Stimulated activated CD4-positive, alpha-beta T cell treated with anti-CD3 and anti-CD28 coated beads, Interleukin-1b, Interleukin-23, amount 100 ng/mL, for 48 hours (primary cell): ENCODE results near the gene DCAF5.
"Not testable (repeated sequence)": the region's sequence is repeated elsewhere in the genome, so short reads cannot be mapped to it uniquely, and the experiment has no call there.

Source experiments
- DNase-seq: peaks from one replicate; pipeline ENCODE4 v3.0.0-alpha.2; 2020

The DCAF5 gene

DNA sequence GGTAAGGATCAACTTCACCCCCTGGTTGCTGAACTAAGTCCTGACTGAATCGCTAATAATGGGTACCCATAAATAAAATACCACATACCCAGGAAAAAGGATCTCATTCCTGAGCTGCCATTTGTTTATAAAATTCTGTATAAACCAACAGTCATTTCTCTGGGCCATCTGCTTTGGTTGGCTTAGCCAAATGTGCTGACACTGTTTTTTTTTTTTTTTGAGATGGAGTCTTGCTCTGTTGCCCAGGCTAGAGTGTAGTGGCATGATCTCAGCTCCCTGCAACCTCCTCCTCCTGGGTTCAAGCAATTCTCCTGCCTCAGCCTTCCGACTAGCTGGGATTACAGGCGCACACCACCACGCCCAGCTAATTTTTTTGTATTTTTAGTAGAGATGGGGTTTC, 87.0 kb downstream of the DCAF5 start:
- DNase-seq: not testable (repeated sequence)

DNA sequence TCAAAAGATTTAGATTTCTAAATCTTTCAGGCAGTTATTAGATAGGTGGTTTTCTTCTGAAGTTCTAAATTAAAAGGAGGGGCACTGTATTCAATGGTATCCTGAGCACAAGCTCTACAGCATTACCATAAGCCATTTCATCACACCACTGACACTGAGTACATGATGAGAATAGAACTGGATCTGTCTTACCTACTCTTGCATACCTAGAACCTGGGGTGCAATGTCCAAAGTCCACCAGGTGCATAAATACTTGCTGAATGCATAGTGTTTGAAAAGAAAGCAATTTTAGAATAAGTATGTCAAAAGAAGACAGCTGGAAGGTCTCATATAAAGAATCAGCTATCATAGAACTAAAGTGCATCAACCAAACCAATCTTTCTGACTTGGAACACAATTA, 88.3 kb downstream of the DCAF5 start:
- no peak for DNase-seq

DNA sequence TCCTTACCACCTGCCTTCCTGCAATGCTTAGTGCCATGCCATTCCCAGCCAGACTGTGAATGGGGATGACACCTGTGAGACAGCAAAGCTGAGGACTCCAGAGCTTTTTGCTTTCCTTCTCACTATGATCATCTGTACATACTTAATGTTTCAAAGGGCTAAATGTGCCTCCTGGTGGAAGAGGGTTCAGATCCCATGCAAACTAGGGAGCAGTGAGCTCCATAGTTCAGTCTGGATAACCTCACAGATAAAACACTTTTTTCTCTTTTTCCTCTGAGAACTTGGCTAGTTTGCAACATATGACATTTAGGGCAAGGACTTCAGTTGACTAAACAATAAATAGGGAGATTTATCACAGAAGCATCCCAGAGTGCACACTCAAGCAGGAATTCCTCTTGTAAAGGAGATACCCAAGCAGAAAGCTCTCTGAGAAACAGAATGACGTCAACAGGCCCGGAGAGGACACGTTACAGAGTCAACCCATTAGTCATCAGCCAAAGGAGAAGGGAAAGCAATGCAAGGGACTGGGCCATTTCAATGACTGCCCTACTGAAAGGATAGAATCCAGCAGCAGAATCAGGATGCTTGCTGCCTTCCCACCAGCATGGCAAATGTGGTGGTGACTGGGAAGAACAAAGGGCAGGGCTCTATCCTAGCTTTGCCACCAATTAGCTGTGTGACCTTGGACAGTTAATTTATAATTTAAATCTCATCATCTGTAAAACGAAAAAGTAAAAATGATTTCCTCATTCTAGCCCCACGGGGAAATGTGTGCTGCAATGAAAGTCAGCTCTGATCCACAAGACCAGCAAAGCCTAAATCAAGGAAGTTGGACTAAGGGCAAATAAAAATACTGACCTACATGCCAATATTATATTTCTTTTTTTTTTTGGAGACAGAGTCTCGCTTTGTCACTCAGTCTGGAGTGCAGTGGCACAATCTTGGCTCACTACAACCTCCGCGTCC, 93.0 kb downstream of the DCAF5 start:
- DNase-seq: no peak

DNA sequence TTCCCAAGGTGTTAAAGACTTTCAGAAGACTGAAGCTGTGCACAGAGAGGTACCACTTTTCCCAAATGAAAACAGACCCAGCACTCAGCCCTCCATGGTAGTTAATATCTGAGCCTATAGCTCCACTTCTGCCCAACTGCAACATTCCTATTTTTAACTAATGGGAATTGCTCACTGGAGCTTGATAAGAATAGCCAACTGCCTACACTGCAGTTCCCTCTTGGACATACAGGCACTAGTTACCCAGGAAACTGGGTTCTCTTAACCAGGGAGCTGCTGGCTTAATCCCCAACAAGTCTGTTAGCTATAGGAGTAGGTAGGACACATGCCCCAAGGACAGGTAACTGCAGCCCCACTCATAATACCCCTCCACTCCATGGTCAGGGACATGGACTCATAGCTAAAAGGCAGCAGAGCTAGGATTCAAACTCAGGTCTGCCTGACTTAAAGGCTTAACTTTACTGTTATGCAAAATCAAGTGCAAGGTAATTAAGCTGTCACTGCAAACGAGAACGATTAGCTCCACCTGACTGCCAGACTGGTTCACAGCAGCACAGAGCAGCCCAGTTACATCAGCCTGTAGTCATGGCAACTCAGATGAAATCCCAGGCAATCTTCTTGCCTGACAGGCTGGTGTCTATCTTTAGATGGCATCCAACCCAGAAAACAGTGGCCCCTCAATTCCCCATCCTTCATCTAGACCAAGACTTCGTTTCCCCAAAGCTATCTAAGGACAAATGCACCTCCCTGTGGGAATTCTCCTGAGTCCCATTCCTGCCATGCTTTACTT, 96.7 kb downstream of the DCAF5 start:
- DNase-seq: no peak

DNA sequence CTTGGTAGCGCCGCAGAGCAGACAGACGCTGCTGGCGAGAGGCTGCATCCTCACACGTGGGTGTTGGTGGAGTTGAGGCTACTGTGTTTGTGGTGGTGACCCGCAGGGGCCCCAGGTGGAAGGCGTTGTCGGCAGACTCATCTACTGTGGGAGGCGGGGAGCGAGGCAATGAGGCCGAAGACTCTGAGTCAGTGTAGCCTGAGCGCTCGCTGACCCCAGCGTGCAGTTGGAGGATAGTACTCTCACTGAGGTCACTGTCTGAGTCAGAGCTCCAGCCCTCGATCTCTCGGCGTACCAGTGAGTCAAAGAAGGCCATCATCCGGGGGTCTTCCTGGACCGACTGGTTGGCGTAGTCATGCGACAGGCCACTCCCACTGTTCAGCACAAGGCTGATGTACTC, 97.8 kb downstream of the DCAF5 start:
- DNase-seq: no peak

GRCh38 chr14:69054030-69054429, 98.9 kb downstream of the DCAF5 start:
- no peak for DNase-seq

DNA sequence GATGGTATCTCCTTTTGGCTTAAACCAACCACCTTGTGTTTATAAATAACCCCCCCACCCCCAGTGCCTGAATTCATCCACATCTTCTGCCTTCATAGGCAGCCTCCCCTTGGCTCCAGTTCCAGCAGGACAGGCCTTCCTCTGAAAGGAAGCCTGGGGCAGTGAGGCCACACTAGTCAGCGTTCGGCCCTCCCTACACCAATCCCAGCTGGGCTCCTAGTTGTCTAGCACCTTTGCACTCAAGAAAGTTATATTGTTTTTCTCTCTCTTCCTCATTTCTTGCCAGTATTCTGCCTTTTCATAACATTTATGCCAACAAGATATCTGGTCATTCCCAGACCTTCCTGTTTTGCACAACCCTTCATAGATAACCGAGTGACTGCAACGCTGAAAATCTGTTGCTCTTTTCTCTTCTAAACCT, 100.7 kb downstream of the DCAF5 start:
- no peak for DNase-seq

DNA sequence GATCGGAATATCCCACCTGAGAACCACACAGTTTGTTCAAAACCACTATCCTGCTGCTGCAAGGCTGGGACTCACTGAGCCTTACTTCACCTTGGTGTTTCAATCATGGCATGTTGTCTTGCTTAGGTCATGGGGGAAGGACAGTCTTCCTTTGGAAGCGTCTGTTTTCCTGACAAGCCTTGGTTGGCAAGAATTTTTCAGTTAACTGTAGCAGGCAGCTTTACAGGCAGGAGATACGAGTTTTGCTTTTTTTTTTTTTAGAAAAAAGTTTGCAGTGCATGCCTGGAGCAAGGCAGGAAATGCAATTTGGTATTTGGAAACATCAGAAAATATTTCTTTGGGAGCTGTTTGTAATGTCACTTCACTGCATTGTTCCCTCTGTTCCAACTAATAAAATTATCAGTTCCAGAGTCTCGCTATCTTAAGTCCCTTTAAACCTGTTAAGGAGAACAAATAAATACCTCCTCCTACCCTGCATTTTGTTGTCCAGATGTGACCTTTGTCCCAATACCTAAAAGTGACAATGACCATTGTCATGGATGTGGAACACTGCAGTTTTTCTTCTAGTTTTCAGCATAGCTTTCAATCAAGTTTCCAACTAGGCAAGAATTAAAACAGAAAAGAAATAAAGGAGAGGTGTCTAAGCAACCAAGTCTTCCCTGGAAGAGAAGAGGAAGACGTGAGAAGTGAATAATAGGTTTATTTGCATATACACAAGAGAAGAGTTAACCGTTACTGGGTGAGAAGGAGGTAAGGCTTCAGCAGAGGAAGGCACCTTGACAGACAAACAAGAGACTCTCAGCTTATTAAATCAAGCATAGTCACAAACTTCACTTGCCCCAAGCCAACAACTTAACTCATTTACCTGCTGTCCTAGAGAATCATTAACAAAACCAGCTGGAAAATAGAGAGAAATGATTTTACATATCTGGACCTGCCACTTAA, 102.4 kb downstream of the DCAF5 start:
- DNase-seq: no peak

DNA sequence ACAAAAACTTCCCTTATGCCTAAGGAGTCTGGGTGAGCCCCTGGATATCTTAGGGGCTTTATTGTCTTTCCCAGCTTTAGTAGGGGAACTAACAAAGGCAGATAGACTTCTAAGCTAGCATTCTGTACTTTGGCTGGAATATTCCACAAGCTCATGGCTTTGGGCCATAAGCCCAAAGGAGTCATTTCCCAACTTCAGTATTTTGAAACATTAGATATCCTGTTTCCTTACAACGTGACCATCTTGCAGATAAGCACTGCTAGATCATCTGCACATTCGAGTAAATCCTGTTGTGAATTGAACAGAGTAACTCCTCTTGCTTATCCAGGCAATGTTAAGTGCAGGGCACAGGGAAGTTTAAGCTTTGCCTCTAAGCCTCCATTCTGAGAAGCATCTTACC, 103.2 kb downstream of the DCAF5 start:
- DNase-seq: no peak

DNA sequence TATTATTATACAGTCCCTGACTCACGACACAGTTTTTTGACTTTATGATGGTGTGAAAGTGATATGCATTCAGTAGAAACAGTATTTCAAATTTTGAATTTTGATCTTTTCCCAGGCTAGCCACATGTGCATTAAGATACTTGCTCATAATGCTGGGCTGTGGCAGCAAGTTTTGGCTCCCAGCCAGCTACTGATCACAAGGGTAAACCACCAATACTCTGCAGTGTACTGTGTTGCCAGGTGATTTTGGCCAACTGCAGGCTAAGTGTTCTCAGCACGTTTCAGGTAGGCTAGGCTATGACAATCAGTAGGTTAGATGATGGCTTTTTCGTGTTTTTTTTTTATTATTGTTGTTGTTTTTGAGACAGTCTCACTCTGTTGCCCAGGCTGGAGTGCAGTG, 104.5 kb downstream of the DCAF5 start:
- DNase-seq: no peak

- DNase-seq: no peak
Observed at GRCh38 chr14:69047255-69047654, 105.7 kb downstream of the DCAF5 start.

- no peak for DNase-seq
Observed at GRCh38 chr14:69046476-69046860, 106.5 kb downstream of the DCAF5 start.

DNA sequence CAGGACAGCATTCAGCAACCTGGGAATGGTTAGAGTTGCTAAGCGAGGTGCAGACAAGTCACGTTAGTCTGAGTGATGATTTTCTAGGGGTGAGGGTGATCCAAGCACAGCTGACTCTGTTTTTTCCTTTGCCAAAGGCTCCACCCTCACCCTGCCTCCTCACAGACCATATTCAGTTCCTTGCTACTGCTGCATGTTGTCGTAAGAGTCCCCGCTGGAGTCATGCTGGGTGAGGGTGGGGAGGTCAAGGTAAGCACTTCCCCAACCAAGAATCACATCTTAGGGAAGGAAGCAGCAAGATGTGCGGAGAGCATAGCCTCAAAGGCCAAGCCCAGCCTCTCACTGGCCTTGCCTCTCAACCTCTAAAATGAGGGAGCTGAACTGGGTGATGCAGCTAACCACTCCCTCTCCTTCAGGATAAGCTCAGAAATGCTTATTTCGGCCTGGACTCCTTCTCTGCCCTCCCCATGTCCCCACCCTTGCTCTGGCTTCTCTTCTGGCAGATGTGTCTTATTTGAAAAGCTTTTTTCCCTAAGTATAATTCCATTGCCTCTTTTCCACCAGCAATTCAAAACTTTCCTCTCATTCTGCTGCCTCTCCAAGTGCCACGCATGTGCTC, 107.0 kb downstream of the DCAF5 start:
- DNase-seq: no peak

GRCh38 chr14:69044965-69045555, 107.9 kb downstream of the DCAF5 start:
- no peak for DNase-seq

DNA sequence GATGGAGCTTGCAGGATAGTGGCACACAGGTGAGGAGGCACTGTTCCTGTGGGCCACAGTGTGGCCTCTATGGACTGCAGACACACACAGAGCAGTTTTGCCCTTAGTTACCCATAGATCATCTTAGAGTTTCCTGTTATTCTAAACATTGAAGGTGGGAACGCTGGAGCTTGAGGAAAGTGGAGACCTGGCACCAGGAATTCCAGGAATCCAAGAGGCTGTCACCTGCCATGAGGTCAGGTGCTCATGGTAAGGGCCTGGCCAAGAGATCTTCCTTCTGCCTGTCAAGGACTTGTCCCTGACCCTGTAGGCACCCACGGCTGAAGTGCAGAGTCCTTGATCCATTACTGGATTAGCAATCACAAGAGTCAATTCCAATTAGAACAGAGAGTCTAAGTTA, 108.6 kb downstream of the DCAF5 start:
- no peak for DNase-seq

DNA sequence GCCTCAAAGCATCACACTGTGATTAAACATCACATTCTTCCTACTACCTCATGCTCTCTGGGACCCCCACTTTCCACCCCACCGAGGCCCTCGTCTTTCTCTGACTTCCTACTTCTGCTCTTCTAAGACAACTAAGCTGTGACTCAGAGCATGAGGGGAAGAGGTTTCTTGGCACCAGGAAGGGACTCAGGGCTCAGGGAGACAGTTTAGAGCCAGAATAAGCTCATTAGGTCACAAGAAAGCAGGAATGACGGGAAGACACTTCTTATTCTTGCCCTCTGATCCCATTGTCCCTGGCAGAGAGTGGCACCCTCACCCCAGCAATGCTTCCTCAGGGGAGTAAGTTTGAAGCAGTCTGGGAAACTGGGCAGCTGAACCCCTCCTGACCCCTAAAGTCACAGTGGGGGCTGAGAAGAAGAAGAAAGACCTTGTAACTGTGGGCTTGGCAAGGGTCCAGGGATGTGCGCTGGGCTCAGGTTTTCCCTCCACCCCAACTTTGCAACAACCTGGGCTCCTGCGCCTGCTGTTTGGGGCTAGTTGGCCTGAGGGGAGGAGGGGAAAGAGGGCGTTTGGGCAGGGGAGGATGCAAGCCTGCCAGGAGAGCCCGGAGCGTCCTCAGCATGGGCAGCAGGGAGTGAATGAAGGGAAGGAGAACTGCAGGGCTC, 109.2 kb downstream of the DCAF5 start:
- no peak for DNase-seq

DNA sequence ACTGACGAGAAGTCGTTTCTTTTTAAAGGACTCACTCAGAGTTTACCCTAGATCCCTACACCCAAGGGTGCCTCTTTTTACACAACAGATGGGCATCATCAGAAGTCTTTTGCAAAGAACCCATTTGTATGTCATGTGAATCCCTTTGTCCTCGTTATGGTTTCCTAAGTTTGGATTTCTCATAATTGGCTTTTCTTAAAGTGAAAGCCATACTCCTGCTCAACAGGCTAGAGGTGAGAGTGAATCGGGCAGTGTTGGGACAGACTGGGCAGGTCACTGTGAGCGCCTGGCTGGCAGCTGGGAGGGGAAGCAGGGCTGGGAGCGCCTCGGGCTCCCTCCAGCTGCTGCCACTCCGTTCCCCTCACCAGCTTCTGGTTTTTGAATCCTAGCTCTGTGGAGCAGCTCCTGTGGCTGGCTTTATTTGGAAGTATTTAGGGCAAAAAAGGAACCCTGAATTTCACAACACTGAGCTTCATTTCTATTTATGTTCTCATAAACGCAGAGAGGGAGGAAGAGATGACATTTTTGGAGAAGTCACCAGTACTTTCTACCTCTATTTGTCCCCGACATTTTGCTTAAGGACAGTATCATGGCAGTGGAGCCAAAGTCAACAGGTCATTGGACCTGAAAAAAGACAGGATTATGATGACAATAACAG, 110.0 kb downstream of the DCAF5 start:
- DNase-seq: no peak

DNA sequence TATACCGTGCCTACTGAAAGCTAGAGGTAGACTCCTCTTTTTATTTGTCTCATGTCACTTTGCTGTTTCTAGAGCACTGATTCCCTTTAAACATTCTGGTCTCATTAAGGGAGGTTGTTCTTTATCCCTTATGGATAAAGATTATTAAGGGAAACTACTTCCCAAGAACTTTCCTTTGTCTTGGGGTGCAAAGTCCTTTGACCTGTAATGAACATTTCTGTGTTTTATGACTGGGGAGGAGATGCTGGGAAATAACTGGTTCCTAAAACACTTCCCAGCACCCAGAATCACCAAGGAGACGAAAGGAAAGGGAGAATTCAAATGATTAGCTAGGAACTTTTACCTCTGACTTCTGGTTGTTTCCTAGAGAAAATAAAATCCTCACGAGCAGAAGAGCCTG, 110.6 kb downstream of the DCAF5 start:
- no peak for DNase-seq

GRCh38 chr14:69041783-69042182, 111.1 kb downstream of the DCAF5 start:
- DNase-seq: no peak

- DNase-seq: no peak
Observed at GRCh38 chr14:69040353-69040752, 112.6 kb downstream of the DCAF5 start.

- no peak for DNase-seq
Observed at GRCh38 chr14:69039288-69039628, 113.7 kb downstream of the DCAF5 start.
